Dendritic cell treated with granulocyte-macrophage colony-stimulating factor and Interleukin-4, amounts not matched to agents 40 ng/mL and 50 ng/mL, for 4 days (primary cell): ENCODE results near the gene C9orf152.
"Not testable (repeated sequence)": the region's sequence is repeated elsewhere in the genome, so short reads cannot be mapped to it uniquely, and the experiment has no call there.

Experiments used
- H3K27ac Mint-ChIP-seq: one replicate; pipeline ENCODE4 v1.8.0; 2022; ENCODE audit warnings: mild to moderate bottlenecking, mixed read lengths
- H3K27me3 Mint-ChIP-seq: one replicate; pipeline ENCODE4 v1.8.0; 2022; ENCODE audit warnings: mild to moderate bottlenecking, mixed read lengths
- H3K36me3 Mint-ChIP-seq: one replicate; pipeline ENCODE4 v1.8.0; 2022; ENCODE audit warnings: low read depth, mixed read lengths
- H3K4me1 Mint-ChIP-seq: one replicate; pipeline ENCODE4 v1.8.0; 2022; ENCODE audit warnings: low read depth, mixed read lengths
- H3K4me3 Mint-ChIP-seq: one replicate; pipeline ENCODE4 v1.8.0; 2022; ENCODE audit warnings: mild to moderate bottlenecking, moderate library complexity, mixed read lengths
- H3K9me3 Mint-ChIP-seq: one replicate; pipeline ENCODE4 v1.8.0; 2022; ENCODE audit warnings: mixed read lengths
- intact Hi-C: fragments of 100-400 bp; cut with micrococcal nuclease; formaldehyde crosslinking; loops from one replicate; pipeline ENCODE4 v1.15.0; 2022

C9orf152 gene

GRCh38 chr9:110208031-110208430 is at the start of gene C9orf152:
TSS of gene C9orf152 (minus strand) at chr9:110208159. CDS start at chr9:110207579, 580 bp downstream.
- intact Hi-C loops: no loop called here
- H3K27ac Mint-ChIP-seq: peak within 1 kb of the TSS; percentile 10
- no peaks in the 10 kb centered on the region for H3K4me1 Mint-ChIP-seq
- no peaks in the 10 kb centered on the region for H3K36me3 Mint-ChIP-seq
- H3K27me3 Mint-ChIP-seq: peaks cover 9% of the 10 kb centered on the region
- H3K9me3 Mint-ChIP-seq: no peaks in the 10 kb centered on the region
- no peak within 1 kb of the TSS for H3K4me3 Mint-ChIP-seq

GRCh38 chr9:110257097-110257841 is 49.3 kb upstream of the C9orf152 start:
- Mint-ChIP-seq H3K27me3 (no peaks in the 10 kb centered on the region), H3K36me3 (peaks cover 32% of the 10 kb centered on the region), H3K4me1 (peaks cover 66% of the 10 kb centered on the region), H3K9me3 (no peaks in the 10 kb centered on the region), H3K4me3 (peak overlapping the region; percentile 98), H3K27ac (peak overlapping the region; percentile 96)
- intact Hi-C loops: loop anchor here (10.0 kb wide), 2 partner anchors 68 to 1228 kb away; partner anchors contain the start of gene ECPAS

- Mint-ChIP-seq H3K36me3 (peaks cover 36% of the 10 kb centered on the region), H3K27ac (peak within 1 kb of the TSS; percentile 96), H3K9me3 (no peaks in the 10 kb centered on the region), H3K4me1 (peaks cover 67% of the 10 kb centered on the region), H3K27me3 (no peaks in the 10 kb centered on the region), H3K4me3 (peak within 1 kb of the TSS; percentile 98)
- intact Hi-C loops: loop anchor here (10.0 kb wide), 2 partner anchors 68 to 1228 kb away; partner anchors contain the start of gene ECPAS
Measured at GRCh38 chr9:110256380-110257096, 48.6 kb upstream of the C9orf152 start, which contains the start of gene TXN. TSS of gene TXN (minus strand) at chr9:110256507. CDS start at chr9:110256435, 72 bp downstream.

GRCh38 chr9:110255463-110256379 is 47.8 kb upstream of the C9orf152 start:
- H3K4me1 Mint-ChIP-seq: peaks cover 67% of the 10 kb centered on the region
- H3K36me3 Mint-ChIP-seq: peaks cover 44% of the 10 kb centered on the region

GRCh38 chr9:110255034-110255462 is 47.1 kb upstream of the C9orf152 start:
- H3K4me3 Mint-ChIP-seq: peak overlapping the region; percentile 98
- no peaks in the 10 kb centered on the region for H3K9me3 Mint-ChIP-seq
- H3K27me3 Mint-ChIP-seq: no peaks in the 10 kb centered on the region
- peaks cover 50% of the 10 kb centered on the region for H3K36me3 Mint-ChIP-seq
- intact Hi-C loops: loop anchor here (10.0 kb wide), 2 partner anchors 70 to 1230 kb away; partner anchors contain the start of gene ECPAS
- H3K4me1 Mint-ChIP-seq: peaks cover 66% of the 10 kb centered on the region
- H3K27ac Mint-ChIP-seq: peak overlapping the region; percentile 96

More at GRCh38 chr9:110255463-110256379, 47.8 kb upstream of the C9orf152 start:
- H3K4me3 Mint-ChIP-seq: peak overlapping the region; percentile 98
- H3K27me3 Mint-ChIP-seq: no peaks in the 10 kb centered on the region
- H3K9me3 Mint-ChIP-seq: no peaks in the 10 kb centered on the region
- peak overlapping the region; percentile 96 for H3K27ac Mint-ChIP-seq
- intact Hi-C loops: loop anchor here (10.0 kb wide), 2 partner anchors 69 to 1229 kb away; partner anchors contain the start of gene ECPAS

- intact Hi-C loops: loop anchor here (10.0 kb wide), 2 partner anchors 70 to 1230 kb away; partner anchors contain the start of gene ECPAS
- Mint-ChIP-seq H3K4me3 (peak overlapping the region; percentile 98), H3K27ac (peak overlapping the region; percentile 96), H3K27me3 (no peaks in the 10 kb centered on the region), H3K4me1 (peaks cover 66% of the 10 kb centered on the region), H3K36me3 (peaks cover 56% of the 10 kb centered on the region), H3K9me3 (no peaks in the 10 kb centered on the region)
Measured at GRCh38 chr9:110254500-110254899, 46.5 kb upstream of the C9orf152 start.

- Mint-ChIP-seq H3K4me3 (peak overlapping the region; percentile 45), H3K27ac (peak overlapping the region; percentile 77), H3K36me3 (peaks cover 71% of the 10 kb centered on the region), H3K4me1 (peaks cover 51% of the 10 kb centered on the region), H3K27me3 (no peaks in the 10 kb centered on the region), H3K9me3 (no peaks in the 10 kb centered on the region)
- intact Hi-C loops: loop anchor here (10.0 kb wide), 2 partner anchors 72 to 1232 kb away; partner anchors contain the start of gene ECPAS
Measured at GRCh38 chr9:110252509-110253139, 44.7 kb upstream of the C9orf152 start.

GRCh38 chr9:110251770-110252169 is 43.8 kb upstream of the C9orf152 start:
- not testable (repeated sequence) for H3K9me3 Mint-ChIP-seq

GRCh38 chr9:110251212-110251611 is 43.3 kb upstream of the C9orf152 start:
- no peak overlapping the region for H3K27ac Mint-ChIP-seq
- H3K9me3 Mint-ChIP-seq: no peaks in the 10 kb centered on the region
- intact Hi-C loops: loop anchor here (10.0 kb wide), 2 partner anchors 74 to 1234 kb away; partner anchors contain the start of gene ECPAS
- no peak overlapping the region for H3K4me3 Mint-ChIP-seq
- peaks cover 42% of the 10 kb centered on the region for H3K4me1 Mint-ChIP-seq
- peaks cover 74% of the 10 kb centered on the region for H3K36me3 Mint-ChIP-seq
- no peaks in the 10 kb centered on the region for H3K27me3 Mint-ChIP-seq

More at GRCh38 chr9:110251770-110252169, 43.8 kb upstream of the C9orf152 start:
- Mint-ChIP-seq H3K36me3 (peaks cover 74% of the 10 kb centered on the region), H3K4me1 (peaks cover 43% of the 10 kb centered on the region)
- not testable (repeated sequence) for H3K27me3 Mint-ChIP-seq, H3K4me3 Mint-ChIP-seq, H3K27ac Mint-ChIP-seq
- intact Hi-C loops: loop anchor here (10.0 kb wide), 2 partner anchors 73 to 1233 kb away; partner anchors contain the start of gene ECPAS

- Mint-ChIP-seq H3K27ac (no peak overlapping the region), H3K9me3 (no peaks in the 10 kb centered on the region), H3K4me1 (peaks cover 36% of the 10 kb centered on the region), H3K36me3 (peaks cover 70% of the 10 kb centered on the region), H3K27me3 (no peaks in the 10 kb centered on the region), H3K4me3 (no peak overlapping the region)
- intact Hi-C loops: loop anchor here (10.0 kb wide), 2 partner anchors 75 to 1235 kb away; partner anchors contain the start of gene ECPAS
Measured at GRCh38 chr9:110249603-110250002, 41.6 kb upstream of the C9orf152 start.

GRCh38 chr9:110248361-110248760 is 40.4 kb upstream of the C9orf152 start:
- intact Hi-C loops: no loop called here
- no peaks in the 10 kb centered on the region for H3K9me3 Mint-ChIP-seq
- peaks cover 23% of the 10 kb centered on the region for H3K4me1 Mint-ChIP-seq
- H3K36me3 Mint-ChIP-seq: peaks cover 70% of the 10 kb centered on the region
- no peak overlapping the region for H3K4me3 Mint-ChIP-seq
- no peak overlapping the region for H3K27ac Mint-ChIP-seq
- H3K27me3 Mint-ChIP-seq: no peaks in the 10 kb centered on the region

GRCh38 chr9:110246214-110246613 is 38.3 kb upstream of the C9orf152 start:
- Mint-ChIP-seq H3K27ac (no peak overlapping the region), H3K4me1 (peaks cover 10% of the 10 kb centered on the region), H3K9me3 (no peaks in the 10 kb centered on the region), H3K4me3 (no peak overlapping the region), H3K36me3 (peaks cover 57% of the 10 kb centered on the region), H3K27me3 (no peaks in the 10 kb centered on the region)
- intact Hi-C loops: no loop called here
